ENCODE data around the gene TCF25. TPM values are rescaled to one million over a fixed set of nuclear protein-coding genes. Genes with fewer than 3 reads are reported as not detected.
"Not testable (repeated sequence)": the region's sequence is repeated elsewhere in the genome, so short reads cannot be mapped to it uniquely, and the experiment has no call there.

Gene TCF25
- total RNA-seq, 4 donors from 2014 or later: 166 to 260 (median 182) TPM

DNA sequence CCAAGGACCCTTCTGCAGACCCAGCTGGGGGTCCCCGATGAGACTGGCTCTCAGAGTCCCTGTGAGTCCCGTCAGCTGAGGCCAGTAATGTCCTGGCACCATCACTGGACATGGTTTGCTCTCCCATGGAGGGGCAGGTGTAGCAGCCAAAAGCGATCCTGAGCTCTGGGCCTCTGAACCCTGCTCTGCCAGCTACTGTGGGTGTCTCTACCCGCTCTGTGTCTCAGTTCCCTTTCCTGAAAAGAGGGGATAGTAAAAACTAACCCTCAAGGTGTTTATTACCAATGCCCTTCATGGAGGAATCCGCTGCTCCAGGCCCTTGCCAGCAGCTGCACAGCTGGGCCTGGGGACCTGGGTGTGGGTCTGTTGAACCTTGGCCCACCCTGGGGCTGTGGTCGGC, 58.6 kb downstream of the TCF25 start:
- Histone ChIP-seq H3K9me3 (no peaks in the 10 kb centered on the region), H3K27me3 (peaks cover 7% of the 10 kb centered on the region), H3K36me3 (no peaks in the 10 kb centered on the region), H3K27ac (no peak overlapping the region), H3K4me1 (no peaks in the 10 kb centered on the region), H3K4me3 (no peak overlapping the region)
- WGBS: 93% methylated on average over 2 of the region's 6 CpGs
- TF ChIP-seq POLR2AphosphoS5 (IDR thresholded peaks at IDR 0.05): no peak
- TF ChIP-seq, protein P1, sequence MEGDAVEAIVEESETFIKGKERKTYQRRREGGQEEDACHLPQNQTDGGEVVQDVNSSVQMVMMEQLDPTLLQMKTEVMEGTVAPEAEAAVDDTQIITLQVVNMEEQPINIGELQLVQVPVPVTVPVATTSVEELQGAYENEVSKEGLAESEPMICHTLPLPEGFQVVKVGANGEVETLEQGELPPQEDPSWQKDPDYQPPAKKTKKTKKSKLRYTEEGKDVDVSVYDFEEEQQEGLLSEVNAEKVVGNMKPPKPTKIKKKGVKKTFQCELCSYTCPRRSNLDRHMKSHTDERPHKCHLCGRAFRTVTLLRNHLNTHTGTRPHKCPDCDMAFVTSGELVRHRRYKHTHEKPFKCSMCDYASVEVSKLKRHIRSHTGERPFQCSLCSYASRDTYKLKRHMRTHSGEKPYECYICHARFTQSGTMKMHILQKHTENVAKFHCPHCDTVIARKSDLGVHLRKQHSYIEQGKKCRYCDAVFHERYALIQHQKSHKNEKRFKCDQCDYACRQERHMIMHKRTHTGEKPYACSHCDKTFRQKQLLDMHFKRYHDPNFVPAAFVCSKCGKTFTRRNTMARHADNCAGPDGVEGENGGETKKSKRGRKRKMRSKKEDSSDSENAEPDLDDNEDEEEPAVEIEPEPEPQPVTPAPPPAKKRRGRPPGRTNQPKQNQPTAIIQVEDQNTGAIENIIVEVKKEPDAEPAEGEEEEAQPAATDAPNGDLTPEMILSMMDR (IDR thresholded peaks at IDR 0.05): no peak
- no peak for TF ChIP-seq POLR2A (IDR thresholded peaks at IDR 0.05)
- no peak for TF ChIP-seq EP300 (IDR thresholded peaks at IDR 0.05)
- no peak for DNase-seq (ENCODE audit: low spot score in 2 of 2)

DNA sequence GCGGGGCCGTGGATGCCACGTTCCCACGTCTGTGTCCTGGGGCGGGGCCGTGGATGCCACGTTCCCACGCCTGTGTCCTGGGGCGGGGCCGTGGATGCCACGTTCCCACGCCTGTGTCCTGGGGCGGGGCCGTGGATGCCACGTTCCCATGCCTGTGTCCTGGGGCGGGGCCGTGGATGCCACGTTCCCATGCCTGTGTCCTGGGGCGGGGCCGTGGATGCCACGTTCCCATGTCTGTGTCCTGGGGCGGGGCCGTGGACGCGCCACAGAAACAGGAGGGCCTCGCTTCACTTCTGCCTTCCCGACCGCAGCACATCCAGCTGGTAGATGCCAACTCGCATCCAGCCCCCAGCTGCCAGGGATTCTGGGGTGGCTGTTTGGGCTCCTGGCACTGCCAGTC, 60.6 kb downstream of the TCF25 start:
- H3K4me1 ChIP-seq; H3K27me3 ChIP-seq; H3K27ac ChIP-seq; DNase-seq (ENCODE audit: low spot score in 2 of 2); H3K36me3 ChIP-seq; H3K9me3 ChIP-seq; H3K4me3 ChIP-seq: not testable (repeated sequence)
- no CpG with 5 or more reads among the region's 29 CpGs for WGBS

DNA sequence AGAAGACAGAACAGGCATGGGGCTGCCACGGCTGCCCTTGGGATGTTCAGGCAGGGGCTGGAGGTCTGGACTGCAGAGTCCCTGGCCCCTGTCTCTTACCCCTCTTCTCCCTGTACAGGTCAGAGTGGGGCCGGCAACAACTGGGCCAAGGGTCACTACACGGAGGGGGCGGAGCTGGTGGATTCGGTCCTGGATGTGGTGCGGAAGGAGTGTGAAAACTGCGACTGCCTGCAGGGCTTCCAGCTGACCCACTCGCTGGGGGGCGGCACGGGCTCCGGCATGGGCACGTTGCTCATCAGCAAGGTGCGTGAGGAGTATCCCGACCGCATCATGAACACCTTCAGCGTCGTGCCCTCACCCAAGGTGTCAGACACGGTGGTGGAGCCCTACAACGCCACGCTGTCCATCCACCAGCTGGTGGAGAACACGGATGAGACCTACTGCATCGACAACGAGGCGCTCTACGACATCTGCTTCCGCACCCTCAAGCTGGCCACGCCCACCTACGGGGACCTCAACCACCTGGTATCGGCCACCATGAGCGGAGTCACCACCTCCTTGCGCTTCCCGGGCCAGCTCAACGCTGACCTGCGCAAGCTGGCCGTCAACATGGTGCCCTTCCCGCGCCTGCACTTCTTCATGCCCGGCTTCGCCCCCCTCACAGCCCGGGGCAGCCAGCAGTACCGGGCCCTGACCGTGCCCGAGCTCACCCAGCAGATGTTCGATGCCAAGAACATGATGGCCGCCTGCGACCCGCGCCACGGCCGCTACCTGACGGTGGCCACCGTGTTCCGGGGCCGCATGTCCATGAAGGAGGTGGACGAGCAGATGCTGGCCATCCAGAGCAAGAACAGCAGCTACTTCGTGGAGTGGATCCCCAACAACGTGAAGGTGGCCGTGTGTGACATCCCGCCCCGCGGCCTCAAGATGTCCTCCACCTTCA, 61.5 kb downstream of the TCF25 start:
- H3K4me1 ChIP-seq: no peaks in the 10 kb centered on the region
- no peaks in the 10 kb centered on the region for H3K27me3 ChIP-seq
- no peak overlapping the region for H3K27ac ChIP-seq
- TF ChIP-seq EP300 (IDR thresholded peaks at IDR 0.05) (no peak), POLR2A (IDR thresholded peaks at IDR 0.05) (no peak), POLR2AphosphoS5 (IDR thresholded peaks at IDR 0.05) (no peak)
- TF ChIP-seq, protein P1 (IDR thresholded peaks at IDR 0.05): no peak
- WGBS: 94% methylated on average over 56 of the region's 61 CpGs
- H3K36me3 ChIP-seq: no peaks in the 10 kb centered on the region
- DNase-seq (ENCODE audit: low spot score in 2 of 2): no peak
- no peak overlapping the region for H3K4me3 ChIP-seq
- H3K9me3 ChIP-seq: no peaks in the 10 kb centered on the region

DNA sequence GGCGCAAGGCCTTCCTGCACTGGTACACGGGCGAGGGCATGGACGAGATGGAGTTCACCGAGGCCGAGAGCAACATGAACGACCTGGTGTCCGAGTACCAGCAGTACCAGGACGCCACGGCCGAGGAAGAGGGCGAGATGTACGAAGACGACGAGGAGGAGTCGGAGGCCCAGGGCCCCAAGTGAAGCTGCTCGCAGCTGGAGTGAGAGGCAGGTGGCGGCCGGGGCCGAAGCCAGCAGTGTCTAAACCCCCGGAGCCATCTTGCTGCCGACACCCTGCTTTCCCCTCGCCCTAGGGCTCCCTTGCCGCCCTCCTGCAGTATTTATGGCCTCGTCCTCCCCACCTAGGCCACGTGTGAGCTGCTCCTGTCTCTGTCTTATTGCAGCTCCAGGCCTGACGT, 62.2 kb downstream of the TCF25 start:
- not testable (repeated sequence) for H3K27me3 ChIP-seq; H3K27ac ChIP-seq; H3K36me3 ChIP-seq; DNase-seq (ENCODE audit: low spot score in 2 of 2); H3K9me3 ChIP-seq; H3K4me1 ChIP-seq; H3K4me3 ChIP-seq
- 90% methylated on average over 27 of the region's 27 CpGs for WGBS

DNA sequence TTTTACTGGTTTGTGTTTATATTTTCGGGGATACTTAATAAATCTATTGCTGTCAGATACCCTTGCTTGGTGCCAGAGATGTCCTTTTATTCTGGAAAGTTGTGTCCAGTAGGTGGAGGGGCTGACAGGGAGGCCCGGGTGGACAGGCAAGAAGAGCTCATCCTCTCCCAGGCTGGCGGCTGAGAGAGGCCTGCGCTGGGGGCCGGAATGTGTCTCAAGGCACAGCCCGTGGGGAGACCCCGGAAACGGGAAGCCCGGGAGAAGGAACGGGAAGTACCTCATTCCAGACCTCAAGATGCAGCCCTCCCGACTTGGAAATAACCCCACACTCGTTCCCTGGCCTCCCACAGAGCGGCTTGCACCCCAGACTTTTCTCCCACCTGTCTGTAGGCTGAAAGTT, 62.6 kb downstream of the TCF25 start:
- no peak for DNase-seq (ENCODE audit: low spot score in 2 of 2)
- Histone ChIP-seq H3K27me3 (no peaks in the 10 kb centered on the region), H3K4me3 (no peak overlapping the region), H3K4me1 (no peaks in the 10 kb centered on the region), H3K27ac (no peak overlapping the region), H3K9me3 (no peaks in the 10 kb centered on the region), H3K36me3 (no peaks in the 10 kb centered on the region)
- TF ChIP-seq EP300 (IDR thresholded peaks at IDR 0.05): no peak
- no peak for TF ChIP-seq POLR2A (IDR thresholded peaks at IDR 0.05)
- TF ChIP-seq, protein P1 (IDR thresholded peaks at IDR 0.05): no peak
- no peak for TF ChIP-seq POLR2AphosphoS5 (IDR thresholded peaks at IDR 0.05)
- 62% methylated on average over 13 of the region's 13 CpGs for WGBS

DNA sequence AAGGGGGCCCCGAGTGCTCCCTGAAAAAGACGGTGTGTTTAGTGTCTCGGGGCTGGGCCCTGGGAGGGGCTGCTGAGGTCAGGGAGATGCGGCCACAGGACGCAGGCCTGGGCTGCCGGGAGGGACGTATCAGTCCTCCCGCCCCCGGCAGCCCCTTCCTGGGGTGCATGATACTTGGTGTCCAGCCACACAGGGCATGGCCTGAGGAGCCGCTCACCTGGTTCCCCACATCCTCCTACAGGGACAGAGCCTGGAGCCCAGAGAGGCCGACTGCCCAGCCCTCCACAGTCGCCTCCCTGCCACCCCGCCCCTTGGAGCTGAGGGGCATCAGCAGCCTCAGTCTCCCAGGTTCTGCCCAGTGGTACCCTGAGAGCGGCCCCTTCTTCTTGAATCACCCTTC, 63.1 kb downstream of the TCF25 start:
- no peak for TF ChIP-seq POLR2AphosphoS5 (IDR thresholded peaks at IDR 0.05)
- no peak for TF ChIP-seq EP300 (IDR thresholded peaks at IDR 0.05)
- TF ChIP-seq, protein P1 (IDR thresholded peaks at IDR 0.05): no peak
- TF ChIP-seq POLR2A (IDR thresholded peaks at IDR 0.05): no peak
- Histone ChIP-seq H3K4me1 (no peaks in the 10 kb centered on the region), H3K36me3 (no peaks in the 10 kb centered on the region), H3K9me3 (no peaks in the 10 kb centered on the region), H3K27me3 (no peaks in the 10 kb centered on the region), H3K4me3 (no peak overlapping the region), H3K27ac (no peak overlapping the region)
- 97% methylated on average over 6 of the region's 14 CpGs for WGBS
- DNase-seq (ENCODE audit: low spot score in 2 of 2): no peak
